Stimulated activated CD8-positive, alpha-beta memory T cell treated with anti-CD3 and anti-CD28 coated beads, Interleukin-7, amount 100 ng/mL, for 4 hours (primary cell): ENCODE measurements around the gene SLC24A3.
"Not testable (repeated sequence)": the region's sequence is repeated elsewhere in the genome, so short reads cannot be mapped to it uniquely, and the experiment has no call there.

Source experiments
- DNase-seq, 2 donors: peaks; one replicate each; pipeline ENCODE4 v3.0.0-alpha.2; 2020; ENCODE audit warnings: low read depth in 2 of 2

The SLC24A3 gene

DNA sequence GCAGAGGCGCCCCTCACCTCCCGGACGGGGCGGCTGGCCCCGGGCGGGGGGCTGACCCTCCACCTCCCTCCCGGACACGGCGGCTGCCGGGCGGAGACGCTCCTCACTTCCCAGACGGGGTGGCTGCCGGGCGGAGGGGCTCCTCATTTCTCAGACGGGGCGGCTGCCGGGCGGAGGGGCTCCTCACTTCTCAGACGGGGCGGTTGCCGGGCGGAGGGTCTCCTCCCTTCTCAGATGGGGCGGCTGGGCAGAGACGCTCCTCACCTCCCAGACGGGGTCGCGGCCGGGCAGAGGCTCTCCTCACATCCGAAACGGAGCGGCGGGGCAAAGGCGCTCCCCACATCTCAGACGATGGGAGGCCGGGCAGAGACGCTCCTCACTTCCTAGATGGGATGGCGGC, 466.1 kb downstream of the SLC24A3 start:
- DNase-seq, result not testable (repeated sequence)

DNA sequence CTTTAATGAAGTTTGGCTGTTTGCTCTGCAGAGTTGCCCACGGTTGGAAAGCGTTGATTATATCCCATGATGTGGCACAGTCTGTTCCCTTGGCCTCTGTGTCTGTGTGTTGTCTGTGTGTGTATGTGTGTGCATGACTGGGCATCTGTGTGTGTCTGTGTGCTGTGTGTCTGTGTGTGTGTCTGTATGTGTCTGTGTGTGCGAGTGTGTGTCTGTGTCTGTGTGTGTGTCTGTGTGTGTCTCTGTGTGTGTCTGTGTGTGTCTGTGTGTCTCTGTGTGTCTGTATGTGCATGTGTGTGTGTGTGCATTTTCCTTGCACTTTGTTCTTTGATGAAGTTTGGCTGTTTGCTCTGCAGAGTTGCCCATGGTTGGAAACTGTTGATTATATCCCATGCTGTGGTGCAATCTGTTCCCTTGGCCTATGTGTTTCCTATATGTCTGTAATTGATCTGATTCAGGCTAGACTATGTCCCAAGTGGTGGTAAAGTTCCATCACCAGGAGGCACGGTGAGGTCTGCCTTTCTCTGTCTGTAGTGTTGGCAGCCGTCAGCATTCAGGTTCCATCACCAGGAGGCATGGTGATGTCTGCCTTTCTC, 467.6 kb downstream of the SLC24A3 start:
- DNase-seq, result no peak

DNA sequence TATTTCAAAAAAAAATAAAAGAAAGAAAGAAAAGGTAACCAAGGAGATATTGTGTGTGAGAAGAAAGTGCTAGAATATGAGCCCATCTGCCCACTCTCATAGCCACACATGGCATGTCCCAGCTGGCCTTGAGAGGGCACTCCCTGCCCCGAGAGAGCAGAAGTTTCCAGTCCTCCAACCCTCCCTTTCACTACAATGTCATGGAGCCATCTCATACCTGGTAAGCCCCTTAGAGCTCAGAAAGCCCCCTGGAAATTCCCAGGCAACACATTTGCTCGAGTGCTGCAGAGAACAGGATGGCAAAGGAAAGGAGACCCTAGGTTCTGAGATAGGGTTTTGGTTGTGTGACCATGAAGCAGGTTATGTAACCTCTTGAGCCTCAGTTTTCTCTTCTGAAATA, 469.8 kb downstream of the SLC24A3 start:
- no peak for DNase-seq

DNA sequence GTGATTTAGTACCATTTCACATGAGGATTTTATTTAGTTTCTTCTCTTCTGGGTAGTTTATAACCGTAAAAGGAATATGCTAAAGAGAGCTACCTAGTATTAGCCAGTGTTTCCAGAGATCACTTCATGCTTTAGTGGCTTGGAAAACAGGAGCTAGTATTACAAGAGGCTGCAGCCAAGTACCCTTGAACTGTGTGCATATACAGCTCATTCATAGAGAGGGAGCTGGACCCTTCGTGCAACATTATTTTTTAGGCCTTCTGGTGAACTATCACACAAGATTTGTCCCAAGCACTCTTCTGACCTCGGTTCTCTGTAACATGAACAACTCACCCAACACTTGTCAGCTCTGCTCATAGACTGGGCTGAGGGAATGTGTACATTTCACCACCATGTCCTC, 470.7 kb downstream of the SLC24A3 start:
- no peak for DNase-seq

DNA sequence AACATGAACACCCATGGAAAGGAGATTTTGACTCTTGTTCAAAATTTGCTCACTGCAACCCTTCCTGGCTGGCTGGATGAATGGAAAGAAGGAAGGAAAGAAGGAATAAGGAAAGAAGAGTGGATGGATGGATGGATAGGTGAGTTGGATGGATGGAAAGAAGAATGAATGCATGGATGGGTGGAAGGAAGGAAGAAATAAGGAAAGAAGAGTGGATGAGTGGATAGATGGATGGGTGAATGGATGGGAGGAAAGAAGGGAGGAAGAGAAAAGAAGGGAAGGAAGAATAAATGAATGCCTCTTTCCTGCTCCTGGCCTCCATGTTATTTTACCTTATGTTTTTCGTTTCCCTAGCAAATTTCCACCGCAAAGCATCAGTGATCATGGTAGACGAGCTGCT, 471.4 kb downstream of the SLC24A3 start:
- no peak for DNase-seq

DNA sequence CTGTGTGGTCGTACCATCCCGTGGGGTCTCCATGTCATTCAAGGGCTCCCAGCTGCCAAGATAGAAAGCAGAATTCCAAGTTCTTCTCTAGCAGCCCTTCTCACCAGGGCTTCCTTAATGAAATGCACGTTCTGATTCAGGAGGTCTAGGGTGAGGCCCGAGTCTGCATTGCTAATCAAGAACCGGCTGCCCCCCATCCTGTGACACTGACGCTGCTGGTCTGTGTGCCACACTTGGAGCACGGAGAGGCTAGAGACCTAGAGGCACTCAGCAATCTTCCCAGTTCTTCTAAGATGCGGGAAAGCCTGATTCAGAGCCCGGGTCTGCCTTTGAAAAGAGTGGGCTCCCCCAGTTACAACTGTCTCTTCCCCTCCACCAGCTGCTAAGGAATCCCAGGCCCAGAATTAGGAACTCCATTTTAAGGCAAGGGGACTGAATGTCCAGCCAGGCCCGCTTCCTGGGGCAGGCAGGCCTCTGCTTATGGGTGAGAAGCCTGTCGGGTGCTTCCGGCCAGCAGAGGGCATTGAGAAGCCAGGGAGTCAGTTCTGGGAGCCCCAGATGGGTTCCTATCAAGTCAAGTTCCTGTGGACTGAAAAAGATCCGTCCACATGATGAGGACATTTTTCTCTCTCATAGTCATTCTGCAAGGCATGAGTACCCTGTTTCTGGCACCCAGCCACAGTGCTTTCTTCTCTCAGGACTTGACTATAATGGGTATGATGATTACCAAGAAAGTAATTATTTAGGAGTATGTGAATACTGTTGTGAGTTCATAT, 475.8 kb downstream of the SLC24A3 start:
- no peak for DNase-seq

DNA sequence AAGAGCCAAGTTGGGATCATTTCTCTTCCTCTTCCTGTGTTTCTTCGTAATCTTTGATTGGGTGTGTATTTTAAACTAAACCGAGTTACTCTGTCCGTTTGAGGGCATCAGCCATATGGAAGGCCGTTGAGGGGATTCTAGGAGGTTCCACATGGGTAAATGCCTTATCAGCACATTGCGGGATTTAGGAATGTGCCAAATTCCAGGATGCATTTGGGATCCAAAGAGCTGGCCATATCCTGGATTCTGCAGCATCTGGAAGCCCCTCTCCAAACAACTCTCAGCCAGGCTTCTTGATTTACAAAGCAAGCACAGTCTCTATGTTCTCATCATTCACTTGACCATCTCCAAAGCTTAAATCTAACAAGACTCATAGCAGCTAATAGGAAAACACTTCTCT, 478.0 kb downstream of the SLC24A3 start:
- no peak for DNase-seq

DNA sequence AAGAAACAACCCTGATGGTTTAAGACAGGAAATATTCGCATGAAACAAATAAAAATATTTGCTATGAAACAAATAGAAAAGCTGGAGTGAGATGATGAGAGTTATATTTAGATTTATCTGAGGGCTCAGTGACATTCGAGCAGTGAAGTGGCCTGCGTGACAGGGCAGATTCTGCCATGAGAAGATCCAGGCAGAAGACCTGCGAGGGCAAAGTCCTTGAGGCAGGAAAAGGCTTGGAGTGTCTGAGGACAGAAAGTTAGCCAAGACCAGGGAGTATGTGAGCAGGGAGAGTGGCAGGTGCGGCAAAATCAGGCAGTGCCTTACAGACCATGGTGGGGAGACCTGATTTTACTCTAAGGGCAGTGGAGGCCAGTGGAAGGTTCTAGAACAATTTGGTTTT, 478.7 kb downstream of the SLC24A3 start:
- no peak for DNase-seq

DNA sequence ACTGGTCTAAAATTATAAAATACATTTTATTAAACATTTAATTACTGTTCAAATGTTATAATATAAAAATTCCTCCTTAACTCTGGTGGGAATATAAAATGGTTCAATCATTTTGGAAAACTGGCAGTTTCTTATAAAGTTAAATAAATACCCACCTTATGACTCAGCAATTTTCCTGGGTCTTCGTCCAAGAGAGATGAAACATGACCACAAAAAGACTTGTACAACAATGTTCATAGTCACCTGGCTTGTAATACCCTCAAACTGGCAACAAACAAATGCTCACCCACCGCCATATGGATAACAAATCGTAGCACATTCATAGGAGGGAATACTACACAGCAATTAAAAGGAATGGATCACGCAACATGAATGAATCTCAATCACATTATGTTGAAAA, 479.7 kb downstream of the SLC24A3 start:
- no peak for DNase-seq

DNA sequence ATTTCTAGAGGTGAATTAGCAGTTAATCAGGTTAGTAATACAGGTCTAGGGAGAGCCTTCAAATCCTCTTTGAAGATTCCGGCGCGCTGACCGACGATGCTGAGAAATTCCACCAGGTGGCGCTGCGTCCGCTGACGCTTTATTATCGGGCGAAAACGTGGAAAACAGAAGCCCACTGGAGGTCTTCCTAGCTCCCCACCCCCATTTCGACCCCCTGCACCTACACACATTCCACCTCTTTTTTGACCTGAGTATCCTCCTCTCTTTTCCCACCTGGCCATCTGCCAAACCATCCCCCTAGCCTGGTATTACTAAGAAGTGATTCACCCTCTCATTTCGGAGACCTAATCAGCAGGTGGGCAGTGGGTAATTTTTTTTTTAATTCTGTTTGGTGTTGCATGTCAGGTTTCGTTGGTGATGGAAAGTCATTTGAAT, 480.3 kb downstream of the SLC24A3 start:
- DNase-seq, result peak in 1 of 2 donors; percentile 14

DNA sequence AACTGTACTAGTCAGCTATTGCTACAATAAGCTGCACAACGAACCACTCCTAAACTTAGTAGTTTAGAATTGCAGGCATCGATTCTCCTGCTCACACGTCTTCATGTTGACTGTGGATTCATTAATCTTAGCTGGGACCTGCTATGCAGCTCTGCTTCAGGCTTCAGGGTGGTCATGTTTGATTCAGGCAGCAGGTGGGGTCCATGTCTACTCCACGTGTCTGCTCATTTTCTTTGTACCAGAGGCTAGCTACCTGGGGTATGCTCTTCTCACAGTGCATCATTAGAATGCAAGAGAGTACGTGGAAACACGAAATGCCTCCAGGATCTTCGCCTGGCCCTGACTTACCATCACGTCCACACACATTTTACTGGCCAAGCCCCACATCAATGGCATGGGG, 481.1 kb downstream of the SLC24A3 start:
- no peak for DNase-seq

DNA sequence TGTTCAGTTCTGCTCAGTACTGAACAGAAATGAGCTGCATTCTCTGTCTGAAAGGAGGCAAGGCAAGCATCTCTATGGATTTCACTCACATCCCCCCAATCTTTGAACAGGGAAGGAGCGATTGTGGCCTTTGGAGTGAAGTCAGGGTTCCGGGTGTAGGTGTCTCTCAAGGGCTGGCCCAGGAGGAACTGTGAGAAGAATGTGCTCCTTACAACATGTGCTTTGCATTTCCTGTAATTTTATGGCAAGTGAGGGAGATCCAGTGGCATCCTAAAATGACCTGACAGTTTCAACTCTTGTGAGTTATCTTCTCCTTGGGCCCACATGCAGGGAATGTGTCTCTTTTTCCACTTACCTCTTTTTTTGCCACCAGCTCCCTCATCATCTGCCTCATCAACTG, 482.6 kb downstream of the SLC24A3 start:
- no peak for DNase-seq

DNA sequence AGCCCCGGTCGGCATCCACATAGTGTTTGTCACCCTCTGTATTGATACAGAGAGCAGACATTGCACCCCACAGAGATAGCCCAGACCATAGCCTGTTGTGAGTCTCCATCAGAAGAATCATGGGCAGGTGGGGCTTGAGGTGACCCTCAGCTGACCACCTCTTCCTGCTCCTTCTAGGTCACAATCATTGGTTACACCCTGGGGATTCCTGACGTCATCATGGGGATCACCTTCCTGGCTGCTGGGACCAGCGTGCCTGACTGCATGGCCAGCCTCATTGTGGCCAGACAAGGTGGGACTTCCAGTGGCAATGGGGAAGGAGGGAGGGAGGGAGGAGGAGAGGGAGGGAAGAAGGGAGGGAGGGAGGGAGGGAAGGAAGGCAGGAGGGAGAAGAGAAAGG, 484.2 kb downstream of the SLC24A3 start:
- no peak for DNase-seq

DNA sequence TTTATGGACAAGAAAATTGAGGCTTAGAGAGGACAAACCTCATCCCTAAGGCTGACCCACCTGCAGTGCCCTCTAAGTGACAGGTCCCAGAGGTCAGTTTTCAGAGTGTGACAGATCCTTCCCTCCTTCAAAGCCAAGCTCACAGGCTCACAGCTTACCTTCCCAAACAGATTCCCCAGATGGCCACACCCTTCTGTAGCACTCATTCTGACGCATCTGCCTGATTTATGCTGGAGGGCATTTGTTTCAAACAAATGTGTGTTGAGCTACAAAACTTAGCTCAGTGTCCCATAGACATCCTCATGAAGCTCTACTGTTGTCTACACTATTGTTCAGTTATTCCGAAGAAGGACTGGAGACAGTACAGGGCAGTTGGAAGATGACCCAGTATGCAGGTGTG, 485.0 kb downstream of the SLC24A3 start:
- DNase-seq, result no peak

DNA sequence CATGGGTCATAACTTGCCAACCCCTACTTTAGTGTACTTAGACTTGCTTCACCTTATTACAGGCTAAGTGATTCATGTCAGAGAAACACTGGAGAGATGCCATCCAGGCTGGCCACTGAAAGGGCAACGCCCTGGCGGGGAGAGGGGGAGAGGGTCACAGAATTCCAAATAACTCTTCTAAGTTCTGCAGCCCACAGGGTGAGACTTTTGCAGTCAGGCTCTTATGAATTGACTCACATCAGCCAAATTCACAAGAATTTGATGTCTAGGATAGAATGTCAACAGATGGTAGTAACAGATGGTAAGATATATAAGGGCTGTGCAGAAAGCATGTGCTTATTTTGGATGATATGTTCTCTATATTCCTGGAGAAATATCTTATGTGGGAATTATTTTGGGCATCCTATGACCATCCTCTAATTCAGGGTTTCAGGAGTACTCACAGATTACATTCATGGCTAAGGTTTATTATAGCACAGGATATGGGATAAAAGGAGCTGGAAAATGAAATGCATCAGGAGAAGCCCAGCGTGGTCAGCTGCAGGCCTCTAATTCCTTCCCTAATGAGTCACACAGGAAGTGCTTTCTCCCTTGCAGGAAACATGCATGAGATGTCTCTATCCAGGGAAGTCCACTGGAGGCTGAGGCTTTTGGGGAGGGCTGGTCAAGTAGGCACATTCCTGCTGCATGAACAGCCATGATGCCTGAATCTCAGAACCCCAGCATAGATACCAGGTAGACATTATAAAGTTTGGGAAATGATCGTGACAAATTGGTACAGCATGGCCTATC, 486.9 kb downstream of the SLC24A3 start:
- DNase-seq, result no peak

DNA sequence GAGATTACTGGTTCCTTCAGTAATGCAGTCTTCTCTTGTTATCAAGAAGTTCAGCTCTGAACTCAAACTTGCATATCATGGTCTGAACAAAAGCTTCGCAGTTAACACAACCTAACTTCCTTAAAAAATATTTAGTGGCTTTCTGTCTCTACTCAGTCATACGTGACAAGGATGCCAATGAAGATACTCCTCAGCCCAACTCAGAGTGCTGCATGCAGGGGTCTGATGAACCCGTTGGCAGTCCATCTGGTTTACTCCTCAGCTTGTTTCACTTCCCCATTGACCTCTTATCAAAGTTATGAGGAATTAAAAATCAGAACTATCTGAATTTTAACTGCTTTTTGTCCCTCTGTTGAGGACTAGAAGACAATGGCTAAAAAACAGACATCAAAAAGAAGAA, 489.0 kb downstream of the SLC24A3 start:
- no peak for DNase-seq

DNA sequence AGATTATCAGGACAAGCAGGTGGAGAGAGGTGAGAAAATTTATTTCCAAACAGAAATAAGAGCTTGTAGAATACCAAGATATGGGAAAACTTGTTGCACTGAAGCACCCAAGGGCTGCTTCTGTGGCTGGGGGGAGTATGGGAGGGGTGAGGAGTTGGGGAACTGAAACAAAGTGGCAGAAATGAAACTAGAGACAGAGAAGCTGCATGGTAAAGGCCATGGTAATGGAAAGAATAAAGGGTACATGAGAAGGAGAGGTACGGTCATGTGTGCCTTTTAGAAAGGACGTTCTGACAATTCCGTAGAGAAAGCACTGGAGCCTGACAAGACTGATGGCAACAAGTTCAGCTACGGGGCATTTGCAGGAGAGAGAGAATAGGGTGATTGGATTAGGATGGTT, 494.0 kb downstream of the SLC24A3 start:
- no peak for DNase-seq

DNA sequence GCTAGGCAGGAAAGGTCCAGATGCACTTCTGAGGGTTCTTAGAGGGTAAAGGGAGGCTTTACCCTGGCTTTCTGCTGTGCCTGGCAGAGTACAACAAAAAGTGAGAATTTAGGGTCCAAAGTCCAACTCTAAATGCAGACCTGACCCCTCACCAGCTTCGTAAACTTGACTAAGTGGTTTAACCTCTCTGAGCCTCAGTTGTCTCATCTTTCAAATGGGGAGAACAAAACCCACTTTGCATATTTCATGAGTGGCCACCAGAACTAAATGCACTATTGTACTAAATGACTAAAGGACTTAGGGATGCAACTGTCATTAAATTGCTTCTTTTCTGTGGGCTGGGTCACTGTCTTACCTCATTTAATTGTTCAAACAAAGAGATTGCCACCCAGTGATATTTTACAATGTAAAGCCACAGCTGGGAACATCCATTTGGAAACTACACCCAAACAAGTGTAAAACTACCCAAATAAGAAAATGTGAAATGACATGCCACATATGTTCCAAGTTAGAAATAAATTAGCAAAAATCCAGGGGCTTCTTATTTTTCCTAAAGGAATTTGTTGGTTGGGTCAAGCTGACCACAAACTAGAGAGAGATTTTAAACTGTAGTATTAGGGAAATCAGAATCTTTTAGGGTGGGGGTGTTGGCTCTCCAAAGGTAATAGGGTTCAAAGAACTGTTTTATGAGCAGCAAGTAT, 497.3 kb downstream of the SLC24A3 start:
- no peak for DNase-seq

DNA sequence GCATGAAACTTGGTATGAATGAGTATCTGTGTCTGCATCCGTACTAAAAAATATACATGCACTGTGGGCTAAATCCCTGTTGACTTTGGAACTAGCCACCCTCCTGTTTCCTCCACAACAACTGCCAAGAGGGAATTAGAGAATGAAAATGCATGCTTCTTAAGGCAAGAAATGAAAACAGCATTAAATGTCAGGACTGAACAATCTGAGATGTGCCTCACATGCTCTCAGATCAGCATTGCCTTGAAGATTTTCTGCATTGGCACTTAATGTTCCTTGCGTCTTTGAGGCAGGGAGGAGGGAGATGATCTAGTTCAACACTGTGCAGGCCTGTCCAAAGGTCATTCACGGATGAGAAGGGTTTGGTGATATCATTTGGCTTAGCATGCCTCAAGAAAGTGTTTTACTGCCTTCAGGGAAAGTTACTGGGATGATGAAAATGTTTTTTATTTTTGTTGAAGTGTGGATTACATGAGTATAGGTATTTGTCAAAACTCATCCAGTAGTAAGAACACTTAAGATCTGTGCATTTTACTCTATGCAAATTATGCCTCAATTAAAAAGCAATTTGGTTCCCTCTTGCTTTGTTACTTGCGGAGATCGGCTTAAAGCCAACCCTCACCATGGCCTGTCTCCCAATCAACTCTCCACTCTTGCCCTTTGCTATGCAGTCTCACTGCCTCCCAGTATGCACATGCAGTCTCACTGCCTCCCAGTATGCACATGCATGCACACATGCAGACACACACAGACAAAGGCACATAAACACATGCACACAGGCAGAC, 498.1 kb downstream of the SLC24A3 start:
- DNase-seq, result no peak

DNA sequence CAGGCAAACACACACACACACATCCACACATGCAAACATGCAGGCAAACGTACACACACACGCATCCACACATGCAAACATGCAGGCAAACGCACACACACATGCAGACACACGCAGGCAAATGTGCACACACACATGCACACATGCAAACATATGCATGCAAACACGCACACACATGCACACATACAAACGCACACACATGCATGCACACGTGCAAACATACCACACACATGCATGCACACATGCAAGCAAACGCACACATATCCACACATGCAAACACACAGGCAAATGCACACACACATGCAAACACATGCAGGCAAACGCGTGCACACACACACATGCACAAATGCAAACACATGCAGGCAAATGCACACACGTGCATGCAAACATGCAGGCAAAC, 498.7 kb downstream of the SLC24A3 start:
- no peak for DNase-seq

DNA sequence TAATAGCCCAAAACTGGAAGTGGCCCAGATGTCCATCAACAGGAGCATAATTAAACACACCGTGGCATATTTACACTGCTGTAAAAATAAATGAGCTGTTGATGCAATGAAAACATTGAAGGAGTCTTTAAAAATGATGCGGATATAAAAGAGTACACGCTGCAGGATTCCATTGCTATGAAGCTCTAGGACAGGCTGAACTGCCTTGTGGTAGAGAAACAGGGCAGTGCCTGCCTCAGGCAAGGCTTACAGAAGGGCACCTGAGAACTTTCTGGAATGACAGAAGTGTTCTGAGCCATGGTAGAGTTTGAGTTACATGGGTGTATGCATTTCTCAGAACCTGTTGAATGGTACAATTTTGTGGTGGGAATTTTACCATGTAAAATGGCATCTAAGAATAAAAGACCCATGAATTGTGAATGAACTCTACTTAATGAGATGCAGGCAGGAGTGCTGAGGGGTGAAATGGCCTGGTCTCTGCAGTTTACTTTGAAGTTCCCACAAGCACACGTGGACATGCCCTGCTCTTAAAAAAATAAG, 500.3 kb downstream of the SLC24A3 start:
- no peak for DNase-seq
